ENCODE data around the gene MRPL10. TPM values are rescaled to one million over a fixed set of nuclear protein-coding genes. Genes with fewer than 3 reads are reported as not detected.

The MRPL10 gene
- polyA plus RNA-seq, 4 donors, result 36.6 to 56.8 (median 50.0) TPM

Other genes with a start within 250 kb of the MRPL10 start
- gene KPNB1, start 181.6 kb downstream of the MRPL10 start, polyA plus RNA-seq (ENCODE audit: insufficient read length in 4 of 4), result 100 to 1,000 TPM; 177 to 273 (median 248) TPM
- 10 to 100 TPM; 22.0 to 36.6 (median 25.9) TPM for gene TBKBP1, start 137.4 kb downstream of the MRPL10 start, polyA plus RNA-seq (ENCODE audit: insufficient read length in 4 of 4)
- gene TBX21, start 98.3 kb downstream of the MRPL10 start, polyA plus RNA-seq (ENCODE audit: insufficient read length in 4 of 4), result under 1 TPM; 0.07 to 0.26 (median 0.15) TPM
- 10 to 100 TPM; 11.9 to 16.3 (median 12.3) TPM for gene OSBPL7, start 9.7 kb downstream of the MRPL10 start, polyA plus RNA-seq (ENCODE audit: insufficient read length in 4 of 4)
- 1 to 10 TPM in 3 of 4 donors, under 1 TPM in 1; 0.74 to 3.3 (median 2.6) TPM for gene LRRC46, start 129 bp upstream of the MRPL10 start, polyA plus RNA-seq (ENCODE audit: insufficient read length in 4 of 4)
- 10 to 100 TPM; 31.4 to 78.5 (median 39.5) TPM for gene SCRN2, start 9.7 kb upstream of the MRPL10 start, polyA plus RNA-seq (ENCODE audit: insufficient read length in 4 of 4)
- 1 to 10 TPM; 1.6 to 3.0 (median 2.5) TPM for gene SP6, start 19.6 kb upstream of the MRPL10 start, polyA plus RNA-seq (ENCODE audit: insufficient read length in 4 of 4)
- gene SP2, start 64.7 kb upstream of the MRPL10 start, polyA plus RNA-seq (ENCODE audit: insufficient read length in 4 of 4), result 10 to 100 TPM; 20.8 to 27.1 (median 23.4) TPM
- gene PNPO, start 110.0 kb upstream of the MRPL10 start, polyA plus RNA-seq (ENCODE audit: insufficient read length in 4 of 4), result 10 to 100 TPM in 3 of 4 donors, 1 to 10 TPM in 1; 5.8 to 24.1 (median 20.6) TPM
- gene PRR15L, start 126.3 kb upstream of the MRPL10 start, polyA plus RNA-seq (ENCODE audit: insufficient read length in 4 of 4), result 10 to 100 TPM in 3 of 4 donors, under 1 TPM in 1; 0.23 to 22.7 (median 18.2) TPM
- 100 to 1,000 TPM in 3 of 4 donors, 10 to 100 TPM in 1; 90.0 to 178 (median 147) TPM for gene CDK5RAP3, start 139.6 kb upstream of the MRPL10 start, polyA plus RNA-seq (ENCODE audit: insufficient read length in 4 of 4)
- gene COPZ2, start 206.3 kb upstream of the MRPL10 start, polyA plus RNA-seq (ENCODE audit: insufficient read length in 4 of 4), result 10 to 100 TPM; 16.7 to 78.4 (median 21.5) TPM
- gene NFE2L1, start 216.8 kb upstream of the MRPL10 start, polyA plus RNA-seq (ENCODE audit: insufficient read length in 4 of 4), result 100 to 1,000 TPM; 194 to 248 (median 221) TPM